LHCN-M2 (cell line): ENCODE results near the gene SLC66A2. TPM values are rescaled to one million over a fixed set of nuclear protein-coding genes. Genes with fewer than 3 reads are reported as not detected.

Experiments
- DNase-seq: peaks from one replicate; pipeline ENCODE4 v3.0.0-alpha.2; 2012; ENCODE audit warnings: low read depth
- total RNA-seq: library from RNA; depleted of rRNA; stranded (reverse); fragments of >200 nt; gene quantifications from 2 replicates; pipeline ENCODE4 v1.2.3, GENCODE V29; 2014; rRNA removed

Gene SLC66A2
- total RNA-seq, 1 experiment from 2014 or later: 45.2 TPM

GRCh38 chr18:79852561-79853302, 98.7 kb downstream of the SLC66A2 start:
- no peak for DNase-seq

Other genes starting within 250 kb of the SLC66A2 start
- 0.06 and 0.13 TPM in 2 replicates for gene KCNG2, start 153.7 kb downstream of the SLC66A2 start, total RNA-seq
- not detected in 2 replicates for gene HSBP1L1, start 13.0 kb upstream of the SLC66A2 start, total RNA-seq
- gene TXNL4A, start 36.9 kb upstream of the SLC66A2 start, total RNA-seq: 56.1 and 58.5 TPM in 2 replicates
- gene RBFA, start 82.8 kb upstream of the SLC66A2 start, total RNA-seq: 36.7 and 59.8 TPM in 2 replicates
- gene ADNP2, start 157.6 kb upstream of the SLC66A2 start, total RNA-seq: 13.3 and 15.6 TPM in 2 replicates